IPS DF 6.9 (cell line): ENCODE results near the gene KRTAP6-1.

Experiments
- DNase-seq: peaks from one replicate; pipeline ENCODE4 v3.0.0-alpha.2; 2013; ENCODE audit warnings: low read depth, low spot score
- H3K27ac ChIP-seq: one replicate; pipeline ENCODE4 v1.5.1; 2013; ENCODE audit warnings: low read length, control low read depth
- H3K27me3 ChIP-seq: 2 replicates; pipeline ENCODE4 v1.6.1; 2013; ENCODE audit warnings: mild to moderate bottlenecking, low read length; ENCODE audit not compliant: control insufficient read depth, insufficient read depth
- H3K36me3 ChIP-seq: 2 replicates; pipeline ENCODE4 v1.6.1; 2013; ENCODE audit warnings: low read length; ENCODE audit not compliant: control insufficient read depth, insufficient read depth
- H3K4me1 ChIP-seq: 2 replicates; pipeline ENCODE4 v1.6.1; 2013; ENCODE audit warnings: low read length; ENCODE audit not compliant: control insufficient read depth, insufficient read depth
- H3K4me3 ChIP-seq: 2 replicates; pipeline ENCODE4 v1.5.1; 2013; ENCODE audit warnings: mild to moderate bottlenecking, low read length
- H3K9me3 ChIP-seq: 2 replicates; pipeline ENCODE4 v1.6.1; 2013; ENCODE audit warnings: low read length, inconsistent platforms; ENCODE audit not compliant: control insufficient read depth, insufficient read depth
- WGBS: extraction: QIAGEN DNeasy Blood & Tissue Kit; methylation state at CpG from one replicate; pipeline ENCODE4 v1.1.7; 2013; ENCODE audit warnings: mixed read lengths, missing lambda C conversion rate; ENCODE audit not compliant: insufficient read length, insufficient coverage; 5-methylcytosine and 5-hydroxymethylcytosine counted together

Gene KRTAP6-1

GRCh38 chr21:30613836-30614235 lies at the start of gene KRTAP6-1:
TSS of gene KRTAP6-1 (minus strand) at chr21:30613930. CDS start at chr21:30613904, 26 bp downstream.
- H3K27ac ChIP-seq: no peak within 1 kb of the TSS
- no peak within 1 kb of the TSS for H3K4me3 ChIP-seq
- whole genome bisulfite sequencing: no CpG with 5 or more reads among the region's 2 CpGs
- H3K9me3 ChIP-seq: peaks cover 9% of the 10 kb centered on the region
- no peaks in the 10 kb centered on the region for H3K27me3 ChIP-seq
- DNase-seq: no peak
- no peaks in the 10 kb centered on the region for H3K4me1 ChIP-seq
- no peaks in the 10 kb centered on the region for H3K36me3 ChIP-seq

- H3K27me3 ChIP-seq: no peaks in the 10 kb centered on the region
- no peak for DNase-seq
- no peaks in the 10 kb centered on the region; the same call in 1 of the 2 replicates for H3K9me3 ChIP-seq
- H3K4me1 ChIP-seq: no peaks in the 10 kb centered on the region
- H3K27ac ChIP-seq: no peak overlapping the region
- H3K36me3 ChIP-seq: no peaks in the 10 kb centered on the region
- no peak overlapping the region for H3K4me3 ChIP-seq
Observed at GRCh38 chr21:30652891-30653290, 39.2 kb upstream of the KRTAP6-1 start.

- no peak for DNase-seq
- no peak overlapping the region for H3K4me3 ChIP-seq
- H3K36me3 ChIP-seq: no peaks in the 10 kb centered on the region
- no peak overlapping the region for H3K27ac ChIP-seq
- H3K27me3 ChIP-seq: no peaks in the 10 kb centered on the region
- WGBS: no CpG with 5 or more reads among the region's 1 CpG
- peaks cover 3% of the 10 kb centered on the region for H3K9me3 ChIP-seq
- H3K4me1 ChIP-seq: no peaks in the 10 kb centered on the region
Observed at GRCh38 chr21:30646904-30647414, 33.2 kb upstream of the KRTAP6-1 start.

- no peaks in the 10 kb centered on the region for H3K4me1 ChIP-seq
- no CpG with 5 or more reads among the region's 2 CpGs for WGBS
- no peak for DNase-seq
Observed at GRCh38 chr21:30642564-30642963, 28.8 kb upstream of the KRTAP6-1 start, which contains the start of gene KRTAP20-3. TSS of gene KRTAP20-3 (plus strand) at chr21:30642864.

GRCh38 chr21:30638686-30639085 lies 25.0 kb upstream of the KRTAP6-1 start:
- no peak overlapping the region for H3K27ac ChIP-seq
- H3K36me3 ChIP-seq: no peaks in the 10 kb centered on the region
- H3K9me3 ChIP-seq: peaks cover 5% of the 10 kb centered on the region
- no peak overlapping the region for H3K4me3 ChIP-seq
- DNase-seq: no peak
- no CpG with 5 or more reads among the region's 3 CpGs for WGBS
- no peaks in the 10 kb centered on the region for H3K27me3 ChIP-seq
- H3K4me1 ChIP-seq: no peaks in the 10 kb centered on the region; the same call in 1 of the 2 replicates

More at GRCh38 chr21:30642564-30642963, 28.8 kb upstream of the KRTAP6-1 start, which contains the start of gene KRTAP20-3:
- no peak within 1 kb of the TSS for H3K4me3 ChIP-seq
- no peaks in the 10 kb centered on the region for H3K27me3 ChIP-seq
- no peak within 1 kb of the TSS for H3K27ac ChIP-seq
- peaks cover 4% of the 10 kb centered on the region; the same call in 1 of the 2 replicates for H3K9me3 ChIP-seq
- no peaks in the 10 kb centered on the region for H3K36me3 ChIP-seq

- no peaks in the 10 kb centered on the region; the same call in 1 of the 2 replicates for H3K4me1 ChIP-seq
- peaks cover 9% of the 10 kb centered on the region for H3K9me3 ChIP-seq
- H3K27me3 ChIP-seq: no peaks in the 10 kb centered on the region
- no peak for DNase-seq
- no peak within 1 kb of the TSS for H3K4me3 ChIP-seq
- no CpG with 5 or more reads among the region's 1 CpG for WGBS
- no peaks in the 10 kb centered on the region for H3K36me3 ChIP-seq
- no peak within 1 kb of the TSS for H3K27ac ChIP-seq
Observed at GRCh38 chr21:30634906-30635305, 21.2 kb upstream of the KRTAP6-1 start, which contains the start of gene KRTAP20-2. TSS of gene KRTAP20-2 (plus strand) at chr21:30635206. CDS start at chr21:30635264, 58 bp downstream.

- no peak for DNase-seq
- Histone ChIP-seq H3K4me1 (no peaks in the 10 kb centered on the region), H3K27me3 (no peaks in the 10 kb centered on the region), H3K36me3 (no peaks in the 10 kb centered on the region), H3K4me3 (no peak overlapping the region), H3K27ac (no peak overlapping the region), H3K9me3 (peaks cover 11% of the 10 kb centered on the region)
- WGBS: no CpG with 5 or more reads among the region's 1 CpG
Observed at GRCh38 chr21:30629200-30629599, 15.5 kb upstream of the KRTAP6-1 start.

- H3K4me1 ChIP-seq: no peaks in the 10 kb centered on the region
- H3K36me3 ChIP-seq: no peaks in the 10 kb centered on the region
- no peak for DNase-seq
- no CpG with 5 or more reads among the region's 4 CpGs for WGBS
- H3K4me3 ChIP-seq: no peak overlapping the region
- no peak overlapping the region for H3K27ac ChIP-seq
- no peaks in the 10 kb centered on the region for H3K27me3 ChIP-seq
- peaks cover 14% of the 10 kb centered on the region for H3K9me3 ChIP-seq
Observed at GRCh38 chr21:30628109-30628508, 14.4 kb upstream of the KRTAP6-1 start.

- Histone ChIP-seq H3K36me3 (no peaks in the 10 kb centered on the region), H3K27me3 (no peaks in the 10 kb centered on the region), H3K9me3 (peaks cover 10% of the 10 kb centered on the region), H3K27ac (no peak overlapping the region), H3K4me3 (no peak overlapping the region), H3K4me1 (no peaks in the 10 kb centered on the region)
- DNase-seq: no peak
- no CpG with 5 or more reads among the region's 4 CpGs for WGBS
Observed at GRCh38 chr21:30625449-30626165, 11.9 kb upstream of the KRTAP6-1 start.

- DNase-seq: no peak
- H3K4me1 ChIP-seq: no peaks in the 10 kb centered on the region
- no CpG with 5 or more reads among the region's 3 CpGs for WGBS
- no peaks in the 10 kb centered on the region for H3K36me3 ChIP-seq
- no peak overlapping the region for H3K4me3 ChIP-seq
- H3K27me3 ChIP-seq: no peaks in the 10 kb centered on the region
- H3K9me3 ChIP-seq: peaks cover 10% of the 10 kb centered on the region
- no peak overlapping the region for H3K27ac ChIP-seq
Observed at GRCh38 chr21:30623362-30623761, 9.6 kb upstream of the KRTAP6-1 start.
